OCI-LY7 (cell line): ENCODE measurements around the gene PPP1R9B. TPM values are rescaled to one million over a fixed set of nuclear protein-coding genes. Genes with fewer than 3 reads are reported as not detected.

Source experiments
- BruUV-seq: library from RNA; stranded (reverse); fragments of 400-500 nt; replicated peaks from 2 replicates; lab custom pipeline; 2021; lab: Mats Ljungman, UMichigan
- CTCF ChIA-PET: fragments of 300-600 bp; sonication (Branson Sonifier 250); formaldehyde crosslinking; loops from one replicate; lab custom pipeline; 2022; ENCODE audit warnings: antibody characterized with exemption; ENCODE audit not compliant: unreplicated experiment; lab: Charles Lee
- POLR2A ChIA-PET: fragments of 300-600 bp; sonication (Branson Sonifier 250); formaldehyde crosslinking; loops from one replicate; lab custom pipeline; 2022; ENCODE audit warnings: antibody characterized with exemption; lab: Charles Lee
- DNase-seq: peaks from one replicate; pipeline ENCODE4 v3.0.0-alpha.2; 2015; ENCODE audit warnings: low spot score
- H2AFZ ChIP-seq: fragments of 200-600 bp; sonication (generic), shearing (Covaris generic); 2 replicates; pipeline ENCODE4 v1.6.1; 2014; ENCODE audit warnings: mild to moderate bottlenecking, antibody characterized with exemption, low read length, moderate library complexity
- H3K27ac ChIP-seq: fragments of 200-600 bp; sonication (generic); 2 replicates; pipeline ENCODE4 v1.5.1; 2014; ENCODE audit warnings: mixed run types, low read depth, mild to moderate bottlenecking, moderate library complexity, low read length, inconsistent platforms; ENCODE audit not compliant: poor library complexity, severe bottlenecking
- H3K36me3 ChIP-seq: fragments of 200-600 bp; sonication (generic); 2 replicates; pipeline ENCODE4 v1.6.1; 2014; ENCODE audit warnings: mild to moderate bottlenecking, antibody characterized with exemption, low read length, moderate library complexity, mixed read lengths; ENCODE audit not compliant: insufficient read depth
- H3K4me1 ChIP-seq: fragments of 200-600 bp; sonication (generic); 2 replicates; pipeline ENCODE4 v1.5.1; 2014; ENCODE audit warnings: mild to moderate bottlenecking, low read length; ENCODE audit not compliant: insufficient read depth, poor library complexity, severe bottlenecking
- H3K4me2 ChIP-seq: fragments of 200-600 bp; sonication (generic); 2 replicates; pipeline ENCODE4 v1.6.1; 2014; ENCODE audit warnings: mild to moderate bottlenecking, low read length
- H3K4me3 ChIP-seq: fragments of 200-600 bp; sonication (generic); 2 replicates; pipeline ENCODE4 v1.5.1; 2014; ENCODE audit warnings: mild to moderate bottlenecking, low read depth, low read length; ENCODE audit not compliant: poor library complexity, severe bottlenecking
- H3K79me2 ChIP-seq: fragments of 200-600 bp; sonication (generic); 2 replicates; pipeline ENCODE4 v1.6.1; 2016; ENCODE audit warnings: low read depth, mild to moderate bottlenecking, low read length, moderate library complexity, mixed read lengths; ENCODE audit not compliant: insufficient read depth
- H3K9me2 ChIP-seq: fragments of 200-600 bp; sonication (generic); 2 replicates; pipeline ENCODE4 v1.6.1; 2016; ENCODE audit warnings: mild to moderate bottlenecking, low read length, mixed read lengths; ENCODE audit not compliant: insufficient read depth
- H3K9me3 ChIP-seq: fragments of 200-600 bp; sonication (generic); 2 replicates; pipeline ENCODE4 v1.6.1; 2014; ENCODE audit warnings: mild to moderate bottlenecking, mixed run types, low read length, mixed read lengths
- H4K20me1 ChIP-seq: fragments of 200-600 bp; sonication (generic); 2 replicates; pipeline ENCODE4 v1.6.1; 2014; ENCODE audit warnings: mild to moderate bottlenecking, antibody characterized with exemption, low read length, moderate library complexity, mixed read lengths; ENCODE audit not compliant: insufficient read depth
- CTCF ChIP-seq: fragments of 200-600 bp; sonication (generic); conservative IDR thresholded peaks from 2 replicates; pipeline ENCODE4 v1.5.1; 2014; ENCODE audit warnings: mild to moderate bottlenecking, antibody characterized with exemption, low read length, moderate library complexity, mixed read lengths
- EZH2phosphoT487 ChIP-seq: fragments of 200-600 bp; sonication (generic); IDR thresholded peaks from 2 replicates; pipeline ENCODE4 v1.6.1; 2018; ENCODE audit warnings: low read depth, borderline replicate concordance, mild to moderate bottlenecking, mixed run types, antibody characterized with exemption, low read length, moderate library complexity, mixed read lengths
- intact Hi-C: fragments of 100-400 bp; cut with micrococcal nuclease; formaldehyde crosslinking; loops from one replicate; pipeline ENCODE4 v1.10.0; 2022; ENCODE audit not compliant: unreplicated experiment
- total RNA-seq, 2 experiments: library from RNA; depleted of rRNA in 1 of 2; stranded (reverse); fragments of >200 nt in 1 of 2; shearing (Covaris generic) in 1 of 2; gene quantifications; 2 replicates each; pipeline ENCODE4 v1.2.3, GENCODE V29; 2014 to 2022

The PPP1R9B gene
- total RNA-seq, 2 experiments from 2014 or later: 45.3 to 87.0 TPM

DNA sequence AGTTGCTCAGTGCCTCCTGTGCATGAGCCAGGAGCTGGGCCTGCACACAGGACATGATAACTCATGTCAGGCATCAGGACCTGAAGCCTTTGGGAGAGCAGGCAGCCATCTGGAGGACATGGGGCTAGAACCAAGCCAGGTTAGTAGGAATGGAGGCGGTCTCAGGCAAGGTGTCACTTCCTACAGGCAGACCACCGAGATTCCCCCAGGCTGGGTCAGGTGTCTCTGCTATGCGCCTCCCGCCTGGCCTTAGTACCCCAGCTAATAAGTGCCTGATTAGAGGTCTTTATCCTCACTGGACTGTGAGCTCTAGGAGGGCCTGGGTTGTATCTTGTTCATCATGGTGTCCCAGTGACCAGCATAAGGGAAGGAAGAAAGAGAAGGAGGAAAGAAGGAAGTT is 36.1 kb downstream of the PPP1R9B start:
- H3K9me3 ChIP-seq: no peaks in the 10 kb centered on the region
- H3K4me2 ChIP-seq: no peak overlapping the region
- no peaks in the 10 kb centered on the region for H3K36me3 ChIP-seq
- no peak for DNase-seq
- BruUV-seq: no TSS peak
- TF ChIP-seq EZH2phosphoT487 (no peak), CTCF (no peak)
- POLR2A ChIA-PET: interaction anchor here (0.5 kb wide), 1 partner anchor 27 kb away, joined by 3 read pairs; no protein-coding TSS in a partner anchor
- CTCF ChIA-PET: no interaction called here
- H3K4me3 ChIP-seq: no peak overlapping the region
- H3K27ac ChIP-seq: no peak overlapping the region
- no peaks in the 10 kb centered on the region for H4K20me1 ChIP-seq
- no peaks in the 10 kb centered on the region for H3K9me2 ChIP-seq
- H3K4me1 ChIP-seq: no peaks in the 10 kb centered on the region
- intact Hi-C loops: no loop called here
- H2AFZ ChIP-seq: no peak overlapping the region
- H3K79me2 ChIP-seq: no peaks in the 10 kb centered on the region

DNA sequence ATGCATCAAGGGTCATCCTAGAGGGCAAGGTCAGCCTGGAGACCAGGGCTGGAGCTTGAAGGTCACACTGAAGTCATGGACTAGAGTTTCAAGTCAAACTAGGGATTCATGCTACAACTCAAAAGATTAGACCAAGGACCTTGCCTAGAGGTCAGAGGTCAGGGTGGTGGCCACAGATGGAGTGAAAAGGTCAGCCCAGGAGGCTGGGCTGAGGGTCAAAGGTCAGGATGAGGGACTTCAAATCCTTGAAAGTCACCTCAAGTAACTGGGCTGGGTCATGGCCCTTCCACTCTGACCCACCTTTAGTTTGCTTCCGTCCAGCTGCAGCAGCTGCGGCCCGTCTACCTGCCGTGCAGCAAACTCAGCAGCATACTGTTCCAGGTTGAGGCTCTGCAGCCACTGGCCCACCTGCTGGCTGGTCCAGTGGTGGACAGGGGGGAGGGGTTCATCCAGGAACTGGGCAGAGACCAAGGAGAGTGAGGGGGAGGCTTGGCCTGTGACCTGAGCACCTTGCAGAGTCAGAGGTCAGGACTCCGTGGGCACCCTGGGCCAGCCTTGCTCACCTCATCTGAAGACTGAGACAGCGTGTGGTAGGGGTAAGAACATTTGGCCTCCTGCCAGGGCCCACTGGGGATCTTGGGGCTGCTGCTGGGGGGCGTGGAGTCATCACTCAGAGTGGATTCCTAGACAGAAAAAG is 36.7 kb downstream of the PPP1R9B start:
- Histone ChIP-seq H2AFZ (no peak overlapping the region), H3K4me3 (no peak overlapping the region), H3K36me3 (no peaks in the 10 kb centered on the region), H3K27ac (no peak overlapping the region), H3K9me2 (no peaks in the 10 kb centered on the region), H4K20me1 (no peaks in the 10 kb centered on the region), H3K9me3 (no peaks in the 10 kb centered on the region), H3K79me2 (no peaks in the 10 kb centered on the region), H3K4me1 (no peaks in the 10 kb centered on the region), H3K4me2 (no peak overlapping the region)
- DNase-seq: no peak
- intact Hi-C loops: no loop called here
- no peak for TF ChIP-seq EZH2phosphoT487
- no peak for TF ChIP-seq CTCF
- CTCF ChIA-PET: no interaction called here
- POLR2A ChIA-PET: no interaction called here
- no TSS peak for BruUV-seq

DNA sequence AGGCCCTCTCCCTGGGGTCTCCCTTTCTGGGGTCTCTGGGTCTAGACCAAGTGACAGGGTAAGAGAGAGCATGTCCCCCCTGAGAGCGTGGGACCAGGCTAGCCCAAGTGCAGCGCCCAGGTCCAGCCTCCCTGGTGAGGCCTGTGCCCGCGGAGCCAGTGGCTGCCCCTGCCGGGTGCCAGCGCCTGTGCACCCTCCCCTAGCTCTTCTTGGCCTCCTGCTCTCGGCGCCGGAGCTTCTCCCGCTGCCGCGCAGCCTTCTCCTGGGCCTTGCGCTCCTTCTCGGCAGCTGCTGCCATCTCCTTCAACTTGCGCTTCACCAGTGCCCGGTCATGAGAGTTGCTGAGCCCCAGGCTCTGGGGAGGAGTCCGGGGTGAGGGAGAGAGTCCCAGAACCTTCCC is 37.8 kb downstream of the PPP1R9B start:
- Histone ChIP-seq H3K4me1 (no peaks in the 10 kb centered on the region), H3K36me3 (no peaks in the 10 kb centered on the region), H3K9me2 (no peaks in the 10 kb centered on the region), H4K20me1 (no peaks in the 10 kb centered on the region), H3K4me2 (no peak overlapping the region), H3K4me3 (no peak overlapping the region), H2AFZ (no peak overlapping the region), H3K27ac (no peak overlapping the region), H3K9me3 (no peaks in the 10 kb centered on the region), H3K79me2 (no peaks in the 10 kb centered on the region)
- TF ChIP-seq CTCF (no peak), EZH2phosphoT487 (no peak)
- CTCF ChIA-PET: interaction anchor here (0.5 kb wide), 1 partner anchor 185 kb away, joined by 4 read pairs; no protein-coding TSS in a partner anchor
- intact Hi-C loops: no loop called here
- no TSS peak for BruUV-seq
- no peak for DNase-seq
- POLR2A ChIA-PET: no interaction called here
